CD4-positive, alpha-beta T cell (primary cell): Measurements from ENCODE around the gene CREG1. TPM values are rescaled to one million over a fixed set of nuclear protein-coding genes. Genes with fewer than 3 reads are reported as not detected.

Experiments
- ATAC-seq: fragments of 200-7000 bp; cut with Tn5 transposase; one replicate; pipeline ENCODE4 v1.10.0; 2022; ENCODE audit warnings: mild to moderate bottlenecking; ENCODE audit not compliant: poor library complexity
- CTCF ChIA-PET: fragments of 350-600 bp; sonication (Branson Sonifier 250); formaldehyde crosslinking; loops from one replicate; lab custom pipeline; 2021; ENCODE audit warnings: antibody characterized with exemption, inconsistent platforms; lab: Charles Lee
- POLR2A ChIA-PET: fragments of 350-600 bp; sonication (Branson Sonifier 250); formaldehyde crosslinking; loops from one replicate; lab custom pipeline; 2021; ENCODE audit warnings: antibody characterized with exemption, inconsistent platforms; lab: Charles Lee
- DNase-seq, 14 experiments: peaks; one replicate each; pipeline ENCODE4 v3.0.0-alpha.2; 2013 to 2020; ENCODE audit warnings: mixed read lengths in 2 of 14
- H3K27ac ChIP-seq, 2 donors: one replicate each; pipeline versions ENCODE4 v1.5.1 to v1.7.0; 2013; ENCODE audit warnings: low read length in 2 of 2, low read depth in 1 of 2, mild to moderate bottlenecking in 1 of 2
- H3K27me3 ChIP-seq, 2 experiments: 1 replicate in 1 of 2; 2 replicates in 1 of 2; pipeline versions ENCODE4 v1.6.1 to v1.7.0; 2013; ENCODE audit warnings: low read length in 2 of 2, control low read depth in 1 of 2, mild to moderate bottlenecking in 1 of 2, moderate library complexity in 1 of 2; ENCODE audit not compliant: insufficient read depth in 2 of 2, control insufficient read depth in 1 of 2
- H3K36me3 ChIP-seq: one replicate; pipeline ENCODE4 v1.6.1; 2013; ENCODE audit warnings: low read length, control low read depth; ENCODE audit not compliant: insufficient read depth
- H3K4me1 ChIP-seq: one replicate; pipeline ENCODE4 v1.6.1; 2013; ENCODE audit warnings: low read length, control low read depth; ENCODE audit not compliant: insufficient read depth
- H3K4me3 ChIP-seq: one replicate; pipeline ENCODE4 v1.5.1; 2013; ENCODE audit warnings: mild to moderate bottlenecking, low read length, moderate library complexity
- H3K9me3 ChIP-seq, 2 experiments: 1 replicate in 1 of 2; 2 replicates in 1 of 2; pipeline versions ENCODE4 v1.6.1 to v1.7.0; 2013; ENCODE audit warnings: low read length in 2 of 2, mild to moderate bottlenecking in 2 of 2, control low read depth in 1 of 2, moderate library complexity in 1 of 2; ENCODE audit not compliant: control insufficient read depth in 1 of 2, insufficient read depth in 1 of 2
- H3K27ac Mint-ChIP-seq: one replicate; pipeline ENCODE4 v1.8.0; 2020; ENCODE audit warnings: mixed read lengths
- H3K27me3 Mint-ChIP-seq: one replicate; pipeline ENCODE4 v1.8.0; 2021; ENCODE audit warnings: mixed read lengths
- H3K36me3 Mint-ChIP-seq: one replicate; pipeline ENCODE4 v1.8.0; 2021; ENCODE audit warnings: low read depth, mixed read lengths
- H3K4me1 Mint-ChIP-seq: one replicate; pipeline ENCODE4 v1.8.0; 2021; ENCODE audit warnings: low read depth, mixed read lengths
- H3K4me3 Mint-ChIP-seq: one replicate; pipeline ENCODE4 v1.8.0; 2020; ENCODE audit warnings: mild to moderate bottlenecking, mixed read lengths
- H3K9me3 Mint-ChIP-seq: one replicate; pipeline ENCODE4 v1.8.0; 2020; ENCODE audit warnings: mixed read lengths
- CTCF ChIP-seq: fragments of 200-600 bp; IDR thresholded peaks from one replicate; pipeline ENCODE4 v1.8.0; 2022; ENCODE audit warnings: antibody characterized with exemption, mild to moderate bottlenecking
- intact Hi-C, 2 experiments: fragments of 100-400 bp; cut with DNase I in 1 of 2; cut with micrococcal nuclease in 1 of 2; formaldehyde crosslinking; loops; one replicate each; pipeline versions ENCODE4 v1.15.1 to v1.9.0; 2023 to 2025; cut with DNase I, micrococcal nuclease
- total RNA-seq, 174 experiments: library from RNA in 2 of 174; stranded (reverse) in 2 of 174; gene quantifications; one replicate each; pipeline ENCODE4 v1.2.3 and lab custom pipeline; 2021 to 2026

The CREG1 gene
- total RNA-seq, 2 experiments from 2014 or later: 10.7 to 11.2 TPM

GRCh38 chr1:167565922-167566321 lies 12.4 kb upstream of the CREG1 start:
- DNase-seq: no peak
- Mint-ChIP-seq H3K4me3 (no peak overlapping the region), H3K27me3 (no peaks in the 10 kb centered on the region), H3K27ac (no peak overlapping the region), H3K9me3 (no peaks in the 10 kb centered on the region), H3K36me3 (no peaks in the 10 kb centered on the region), H3K4me1 (no peaks in the 10 kb centered on the region)
- no peaks in the 10 kb centered on the region for H3K36me3 ChIP-seq
- POLR2A ChIA-PET: interaction anchor here (1.2 kb wide), 1 partner anchor 13 kb away, joined by 3 read pairs; the partner anchor contains the start of gene CREG1
- no peak for TF ChIP-seq CTCF
- CTCF ChIA-PET: interaction anchor here (1.3 kb wide), 1 partner anchor 22 kb away, joined by 3 read pairs; no protein-coding TSS in a partner anchor
- ATAC-seq: no peak
- intact Hi-C loops: no loop called here
- H3K9me3 ChIP-seq: no peaks in the 10 kb centered on the region
- no peak overlapping the region for H3K4me3 ChIP-seq
- H3K4me1 ChIP-seq: no peaks in the 10 kb centered on the region
- no peaks in the 10 kb centered on the region for H3K27me3 ChIP-seq
- no peak overlapping the region for H3K27ac ChIP-seq

GRCh38 chr1:167564612-167565270 lies 11.2 kb upstream of the CREG1 start:
- Mint-ChIP-seq H3K4me1 (no peaks in the 10 kb centered on the region), H3K36me3 (no peaks in the 10 kb centered on the region), H3K9me3 (no peaks in the 10 kb centered on the region), H3K27me3 (no peaks in the 10 kb centered on the region), H3K27ac (no peak overlapping the region), H3K4me3 (no peak overlapping the region)
- H3K4me1 ChIP-seq: no peaks in the 10 kb centered on the region
- ChIA-PET POLR2A (interaction anchor here (1.2 to 1.9 kb wide), 2 partner anchors 11 to 12 kb away, joined by 3 to 11 read pairs; partner anchors contain the start of gene CREG1), CTCF (interaction anchor here (1.1 to 1.6 kb wide), 4 partner anchors 9 to 72 kb away, joined by 3 to 5 read pairs (median 4); partner anchors contain the start of gene CREG1)
- no peaks in the 10 kb centered on the region for H3K36me3 ChIP-seq
- TF ChIP-seq CTCF: no peak
- no peak overlapping the region for H3K4me3 ChIP-seq
- DNase-seq: no peak
- H3K27me3 ChIP-seq: no peaks in the 10 kb centered on the region
- no peak overlapping the region for H3K27ac ChIP-seq
- no peaks in the 10 kb centered on the region for H3K9me3 ChIP-seq
- ATAC-seq: no peak
- intact Hi-C loops: no loop called here

GRCh38 chr1:167563579-167564246 lies 10.2 kb upstream of the CREG1 start:
- ATAC-seq (no peak), DNase-seq (peak in 3 of 14 experiments; percentile 19 to 58 (median 44))
- H3K4me1 ChIP-seq: no peaks in the 10 kb centered on the region
- no peak for TF ChIP-seq CTCF
- no peaks in the 10 kb centered on the region for H3K36me3 Mint-ChIP-seq
- H3K27ac Mint-ChIP-seq: no peak overlapping the region
- no peaks in the 10 kb centered on the region for H3K27me3 ChIP-seq
- H3K4me3 Mint-ChIP-seq: no peak overlapping the region
- no peaks in the 10 kb centered on the region for H3K9me3 ChIP-seq
- H3K4me3 ChIP-seq: no peak overlapping the region
- ChIA-PET CTCF (interaction anchor here (0.6 to 1.6 kb wide), 3 partner anchors 8 to 175 kb away, joined by 4 to 5 read pairs (median 4); partner anchors contain the start of gene CREG1), POLR2A (interaction anchor here (1.9 kb wide), 1 partner anchor 10 kb away, joined by 11 read pairs; the partner anchor contains the start of gene CREG1)
- no peaks in the 10 kb centered on the region for H3K9me3 Mint-ChIP-seq
- no peaks in the 10 kb centered on the region for H3K27me3 Mint-ChIP-seq
- intact Hi-C loops: no loop called here
- H3K27ac ChIP-seq: no peak overlapping the region
- H3K36me3 ChIP-seq: no peaks in the 10 kb centered on the region
- no peaks in the 10 kb centered on the region for H3K4me1 Mint-ChIP-seq
